HCT116 (cell line): Measurements from ENCODE around the gene HCST. TPM values are rescaled to one million over a fixed set of nuclear protein-coding genes. Genes with fewer than 3 reads are reported as not detected.

Experiments
- ATAC-seq: fragments of 200-7000 bp; cut with Tn5 transposase; 2 replicates; pipeline ENCODE4 v1.9.1; 2020; ENCODE audit warnings: mild to moderate bottlenecking, moderate library complexity
- BruUV-seq: library from RNA; stranded (reverse); fragments of 400-500 nt; replicated peaks from 2 replicates; lab custom pipeline; 2021; lab: Mats Ljungman, UMichigan
- CTCF ChIA-PET: fragments of 300-600 bp; sonication (Branson Sonifier 250); formaldehyde crosslinking; loops from one replicate; lab custom pipeline; 2021; ENCODE audit warnings: antibody characterized with exemption; lab: Charles Lee
- POLR2A ChIA-PET: fragments of 300-600, 350-600 bp; sonication (Branson Sonifier 250); formaldehyde crosslinking; loops from one replicate; lab custom pipeline; 2021; ENCODE audit warnings: antibody characterized with exemption; lab: Charles Lee
- RAD21 ChIA-PET, 2 experiments: fragments of 300-600 bp; sonication (Branson Sonifier 250); formaldehyde crosslinking; loops; one replicate each; lab custom pipeline; 2023; ENCODE audit warnings: low total read pairs in 2 of 2; ENCODE audit not compliant: uncharacterized antibody in 2 of 2, unreplicated experiment in 2 of 2, low non-redundant PET in 1 of 2; lab: Charles Lee
- DNase-seq: peaks from one replicate; pipeline ENCODE4 v3.0.0-alpha.2; 2010; ENCODE audit warnings: low read depth, low spot score
- H2AFZ ChIP-seq: fragments of 200-600 bp; shearing (Covaris generic), sonication (generic); 2 replicates; pipeline ENCODE4 v1.6.1; 2017; ENCODE audit warnings: low read depth, mixed run types, mixed read lengths, antibody characterized with exemption, low read length; ENCODE audit not compliant: poor library complexity, severe bottlenecking
- H3K27ac ChIP-seq: 2 replicates; pipeline ENCODE4 v1.5.1; 2012; ENCODE audit warnings: low read depth, low read length
- H3K27me3 ChIP-seq: fragments of 200-600 bp; sonication (generic); 2 replicates; pipeline ENCODE4 v1.6.1; 2016; ENCODE audit warnings: mixed run types, low read length, mixed read lengths; ENCODE audit not compliant: insufficient read depth
- H3K36me3 ChIP-seq, 2 experiments: fragments of 200-500 bp in 1 of 2; fragments of 200-600 bp in 1 of 2; sonication (Bioruptor generic) in 1 of 2; sonication (generic) in 1 of 2; 2 replicates each; pipeline versions ENCODE4 v1.5.1 to v1.6.1; 2014 to 2016; ENCODE audit warnings: low read length in 2 of 2, inconsistent platforms in 1 of 2, mixed read lengths in 1 of 2, mixed run types in 1 of 2; ENCODE audit not compliant: insufficient read depth in 2 of 2, control insufficient read depth in 1 of 2
- H3K4me1 ChIP-seq, 2 experiments: fragments of 200-600 bp in 1 of 2; sonication (generic) in 1 of 2; 2 replicates each; pipeline versions ENCODE4 v1.5.1 to v1.6.1; 2012 to 2017; ENCODE audit warnings: low read length in 2 of 2, inconsistent platforms in 1 of 2, mild to moderate bottlenecking in 1 of 2, mixed read lengths in 1 of 2, mixed run types in 1 of 2, moderate library complexity in 1 of 2; ENCODE audit not compliant: insufficient read depth in 2 of 2, control insufficient read depth in 1 of 2
- H3K4me2 ChIP-seq: fragments of 200-600 bp; sonication (generic); 2 replicates; pipeline ENCODE4 v1.6.1; 2017; ENCODE audit warnings: mixed run types, low read length, mixed read lengths
- H3K4me3 ChIP-seq, 2 experiments: fragments of 200-600 bp in 1 of 2; sonication (generic) in 1 of 2; replicated peaks in 1 of 2; 2 replicates each; pipeline ENCODE4 v1.5.1; 2011 to 2016; ENCODE audit warnings: low read length in 2 of 2, control low read depth in 1 of 2, low read depth in 1 of 2, mild to moderate bottlenecking in 1 of 2, mixed read lengths in 1 of 2, mixed run types in 1 of 2
- H3K79me2 ChIP-seq: fragments of 200-600 bp; sonication (generic); 2 replicates; pipeline ENCODE4 v1.6.1; 2017; ENCODE audit warnings: mild to moderate bottlenecking, mixed run types, low read length, moderate library complexity, mixed read lengths; ENCODE audit not compliant: insufficient read depth
- H3K9ac ChIP-seq: fragments of 200-600 bp; sonication (generic); 2 replicates; pipeline ENCODE4 v1.6.1; 2016; ENCODE audit warnings: low read length, mixed read lengths
- H3K9me2 ChIP-seq: fragments of 200-600 bp; sonication (generic), shearing (Covaris generic); 2 replicates; pipeline ENCODE4 v1.6.1; 2017; ENCODE audit warnings: mixed run types, mild to moderate bottlenecking, moderate library complexity; ENCODE audit not compliant: insufficient read depth
- H3K9me3 ChIP-seq, 2 experiments: fragments of 200-500 bp in 1 of 2; fragments of 200-600 bp in 1 of 2; sonication (Bioruptor generic) in 1 of 2; sonication (generic) in 1 of 2; 2 replicates each; pipeline ENCODE4 v1.6.1; 2014 to 2017; ENCODE audit warnings: low read length in 2 of 2, mixed read lengths in 2 of 2, inconsistent platforms in 1 of 2, low read depth in 1 of 2, mild to moderate bottlenecking in 1 of 2, mixed run types in 1 of 2, moderate library complexity in 1 of 2; ENCODE audit not compliant: control insufficient read depth in 1 of 2, insufficient read depth in 1 of 2
- H4K20me1 ChIP-seq: fragments of 200-600 bp; sonication (generic), shearing (Covaris generic); 2 replicates; pipeline ENCODE4 v1.6.1; 2017; ENCODE audit warnings: mixed run types, mild to moderate bottlenecking, moderate library complexity; ENCODE audit not compliant: insufficient read depth
- EGR1 ChIP-seq: IDR thresholded peaks from 2 replicates; pipeline ENCODE4 v1.6.1; 2012; ENCODE audit warnings: low read depth
- ELF1 ChIP-seq: IDR thresholded peaks from 2 replicates; pipeline ENCODE4 v1.6.1; 2012; ENCODE audit warnings: low read depth, borderline replicate concordance
- EZH2 ChIP-seq: fragments of 200-600 bp; sonication (generic); IDR thresholded peaks from 2 replicates; pipeline ENCODE4 v1.6.1; 2017; ENCODE audit warnings: antibody characterized with exemption, mixed run types
- FOSL1 ChIP-seq: IDR thresholded peaks from 2 replicates; pipeline ENCODE4 v1.6.1; 2012; ENCODE audit warnings: low read depth
- JUND ChIP-seq: IDR thresholded peaks from 2 replicates; pipeline ENCODE4 v1.6.1; 2012
- SP1 ChIP-seq: IDR thresholded peaks from 2 replicates; pipeline ENCODE4 v1.6.1; 2012; ENCODE audit warnings: low read depth
- SRF ChIP-seq: IDR thresholded peaks from 2 replicates; pipeline ENCODE4 v1.6.1; 2012; ENCODE audit warnings: low read depth
- YY1 ChIP-seq: IDR thresholded peaks from 2 replicates; pipeline ENCODE4 v1.6.1; 2011; ENCODE audit warnings: low read length, low read depth, moderate library complexity, mild to moderate bottlenecking; ENCODE audit not compliant: insufficient replicate concordance; ENCODE audit errors: extremely low read depth
- intact Hi-C: fragments of 100-400 bp; cut with micrococcal nuclease; formaldehyde crosslinking; loops from 2 replicates; pipeline ENCODE4 v1.10.0; 2022
- total RNA-seq: library from RNA; stranded (reverse); gene quantifications from one replicate; pipeline ENCODE4 v1.2.1, GENCODE V29; 2021; ENCODE audit not compliant: unreplicated experiment
- TF ChIP-seq, protein P1 (sequence below): IDR thresholded peaks from 2 replicates; pipeline ENCODE4 v1.6.1; 2012; ENCODE audit warnings: low read depth
- TF ChIP-seq, protein P2 (sequence below): IDR thresholded peaks from 2 replicates; pipeline ENCODE4 v1.6.1; 2012
- TF ChIP-seq, protein P3 (sequence below): IDR thresholded peaks from 2 replicates; pipeline ENCODE4 v1.6.1; 2012
- TF ChIP-seq, protein P4 (sequence below), 3 experiments: fragments of 200-600 bp in 1 of 3; sonication (generic) in 1 of 3; IDR thresholded peaks in 2 of 3; conservative IDR thresholded peaks in 1 of 3; 2 replicates each; pipeline ENCODE4 v1.5.1; 2012 to 2017; ENCODE audit warnings: low read depth in 2 of 3, low read length in 2 of 3, antibody characterized with exemption in 1 of 3, borderline replicate concordance in 1 of 3, control low read depth in 1 of 3, mild to moderate bottlenecking in 1 of 3, mixed read lengths in 1 of 3, mixed run types in 1 of 3, moderate library complexity in 1 of 3; ENCODE audit not compliant: insufficient read depth in 1 of 3

HCST gene
- total RNA-seq, 1 experiment from 2014 or later, result 1.2 TPM

DNA sequence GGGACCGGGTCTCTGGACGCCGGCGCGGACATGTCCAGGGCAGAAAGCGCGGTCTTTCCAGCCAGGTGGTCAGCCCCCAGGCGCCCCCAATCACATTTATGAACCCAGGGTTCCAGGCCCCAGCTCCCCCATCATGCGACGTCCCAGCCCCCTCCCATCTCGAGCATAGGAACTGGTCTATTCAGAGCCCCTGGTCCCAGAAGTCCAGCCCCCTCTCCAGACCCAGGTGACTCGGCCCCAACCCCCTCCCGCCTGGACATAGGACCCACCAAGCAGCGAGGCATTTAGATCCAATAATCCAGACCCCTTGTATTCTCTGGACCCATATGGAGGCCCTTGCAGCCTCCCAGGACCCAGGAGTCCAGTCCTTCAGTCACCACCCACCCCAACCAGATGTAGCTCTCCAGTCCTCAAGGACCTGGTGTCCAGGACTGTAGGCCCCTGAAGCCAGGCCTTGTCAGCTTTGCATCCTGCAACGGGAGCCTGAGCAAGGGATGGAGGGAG, 33.5 kb upstream of the HCST start (continued):
- TF ChIP-seq, protein P1, sequence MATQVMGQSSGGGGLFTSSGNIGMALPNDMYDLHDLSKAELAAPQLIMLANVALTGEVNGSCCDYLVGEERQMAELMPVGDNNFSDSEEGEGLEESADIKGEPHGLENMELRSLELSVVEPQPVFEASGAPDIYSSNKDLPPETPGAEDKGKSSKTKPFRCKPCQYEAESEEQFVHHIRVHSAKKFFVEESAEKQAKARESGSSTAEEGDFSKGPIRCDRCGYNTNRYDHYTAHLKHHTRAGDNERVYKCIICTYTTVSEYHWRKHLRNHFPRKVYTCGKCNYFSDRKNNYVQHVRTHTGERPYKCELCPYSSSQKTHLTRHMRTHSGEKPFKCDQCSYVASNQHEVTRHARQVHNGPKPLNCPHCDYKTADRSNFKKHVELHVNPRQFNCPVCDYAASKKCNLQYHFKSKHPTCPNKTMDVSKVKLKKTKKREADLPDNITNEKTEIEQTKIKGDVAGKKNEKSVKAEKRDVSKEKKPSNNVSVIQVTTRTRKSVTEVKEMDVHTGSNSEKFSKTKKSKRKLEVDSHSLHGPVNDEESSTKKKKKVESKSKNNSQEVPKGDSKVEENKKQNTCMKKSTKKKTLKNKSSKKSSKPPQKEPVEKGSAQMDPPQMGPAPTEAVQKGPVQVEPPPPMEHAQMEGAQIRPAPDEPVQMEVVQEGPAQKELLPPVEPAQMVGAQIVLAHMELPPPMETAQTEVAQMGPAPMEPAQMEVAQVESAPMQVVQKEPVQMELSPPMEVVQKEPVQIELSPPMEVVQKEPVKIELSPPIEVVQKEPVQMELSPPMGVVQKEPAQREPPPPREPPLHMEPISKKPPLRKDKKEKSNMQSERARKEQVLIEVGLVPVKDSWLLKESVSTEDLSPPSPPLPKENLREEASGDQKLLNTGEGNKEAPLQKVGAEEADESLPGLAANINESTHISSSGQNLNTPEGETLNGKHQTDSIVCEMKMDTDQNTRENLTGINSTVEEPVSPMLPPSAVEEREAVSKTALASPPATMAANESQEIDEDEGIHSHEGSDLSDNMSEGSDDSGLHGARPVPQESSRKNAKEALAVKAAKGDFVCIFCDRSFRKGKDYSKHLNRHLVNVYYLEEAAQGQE, result no peak
- TF ChIP-seq, protein P2, sequence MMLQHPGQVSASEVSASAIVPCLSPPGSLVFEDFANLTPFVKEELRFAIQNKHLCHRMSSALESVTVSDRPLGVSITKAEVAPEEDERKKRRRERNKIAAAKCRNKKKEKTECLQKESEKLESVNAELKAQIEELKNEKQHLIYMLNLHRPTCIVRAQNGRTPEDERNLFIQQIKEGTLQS, result no peak
- no peak for TF ChIP-seq YY1
- no peak for TF ChIP-seq EZH2

DNA sequence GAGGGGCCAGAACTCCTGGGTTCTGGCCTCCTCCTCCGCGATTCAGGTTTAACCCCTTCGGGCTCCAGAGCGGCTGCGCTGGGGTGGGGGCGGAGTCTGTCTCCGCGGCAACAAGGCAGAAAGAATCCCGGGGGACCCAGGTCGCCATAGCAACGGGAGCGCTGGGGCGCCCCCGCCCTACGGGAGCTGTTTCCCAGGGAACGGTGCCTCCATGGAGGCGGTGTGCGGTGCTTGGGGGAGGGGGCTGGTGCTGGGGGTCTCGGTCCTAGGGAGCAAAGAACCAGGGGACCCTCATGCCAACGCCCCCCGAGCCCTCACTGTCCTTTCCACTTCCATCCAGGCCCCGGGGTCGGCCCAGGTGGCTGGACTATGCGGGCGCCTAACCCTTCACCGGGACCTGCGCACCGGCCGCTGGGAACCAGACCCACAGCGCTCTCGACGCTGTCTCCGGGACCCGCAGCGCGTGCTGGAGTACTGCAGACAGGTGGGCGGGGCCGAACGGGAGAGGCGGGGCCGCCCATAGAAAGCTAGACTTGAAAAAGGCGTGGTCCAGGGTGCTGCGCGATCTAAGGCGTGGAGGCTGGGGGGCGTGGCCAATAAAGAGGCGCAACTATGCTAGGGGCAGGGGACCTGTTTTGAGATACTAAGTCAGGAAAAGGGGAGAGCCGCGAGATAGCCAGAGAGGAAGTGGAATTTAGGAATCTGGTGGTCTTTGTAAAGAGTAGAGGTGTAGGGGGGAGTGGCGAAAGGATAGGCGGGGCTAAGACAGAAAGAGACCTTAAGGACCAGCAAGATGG, 32.8 kb upstream of the HCST start:
- H3K27ac ChIP-seq, result peak overlapping the region; percentile 43
- H4K20me1 ChIP-seq, result no peaks in the 10 kb centered on the region
- peaks cover 15 to 30% of the 10 kb centered on the region in 2 experiments; a peak in 3 of 4 replicates for H3K4me1 ChIP-seq
- H3K36me3 ChIP-seq, result no peaks in the 10 kb centered on the region
- ChIA-PET CTCF (interaction anchor here (1.3 to 2.5 kb wide), 2 partner anchors 10 to 13 kb away, joined by 4 to 12 read pairs; no protein-coding TSS in a partner anchor), POLR2A (interaction anchor here (0.6 to 1.6 kb wide), 9 partner anchors 9 to 124 kb away, joined by 3 to 9 read pairs (median 3); partner anchors contain the start of genes LIN37, NFKBID and PSENEN), RAD21 (interaction anchor here (0.6 to 1.2 kb wide), 4 partner anchors 10 to 601 kb away, joined by 3 to 4 read pairs (median 3); partner anchors contain the start of gene THAP8 (in 1 of the 2))
- H3K79me2 ChIP-seq, result no peaks in the 10 kb centered on the region
- no peaks in the 10 kb centered on the region for H3K9me2 ChIP-seq
- DNase-seq, result peak; percentile 89
- H3K4me2 ChIP-seq, result peak overlapping the region; percentile 80
- H3K9me3 ChIP-seq, result no peaks in the 10 kb centered on the region
- H3K9ac ChIP-seq, result peak overlapping the region; percentile 48; the same call in 1 of the 2 replicates
- H3K4me3 ChIP-seq, result peak overlapping the region; percentile 49 to 61
- no TSS peak for BruUV-seq
- intact Hi-C loops, result no loop called here
- no peaks in the 10 kb centered on the region for H3K27me3 ChIP-seq
- ATAC-seq, result peak; percentile 85
- H2AFZ ChIP-seq, result peak overlapping the region; percentile 83
- TF ChIP-seq ELF1 (no peak), SP1 (peak; percentile 29; the same call in 1 of the 2 replicates), SRF (no peak), FOSL1 (no peak), JUND (no peak), EGR1 (0 out of 2 replicates have a peak, but pooled peaks have one; percentile 20)
- TF ChIP-seq, protein P1, result no peak
- TF ChIP-seq, protein P3, sequence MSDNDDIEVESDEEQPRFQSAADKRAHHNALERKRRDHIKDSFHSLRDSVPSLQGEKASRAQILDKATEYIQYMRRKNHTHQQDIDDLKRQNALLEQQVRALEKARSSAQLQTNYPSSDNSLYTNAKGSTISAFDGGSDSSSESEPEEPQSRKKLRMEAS, result peak; percentile 94
- TF ChIP-seq, protein P4, sequence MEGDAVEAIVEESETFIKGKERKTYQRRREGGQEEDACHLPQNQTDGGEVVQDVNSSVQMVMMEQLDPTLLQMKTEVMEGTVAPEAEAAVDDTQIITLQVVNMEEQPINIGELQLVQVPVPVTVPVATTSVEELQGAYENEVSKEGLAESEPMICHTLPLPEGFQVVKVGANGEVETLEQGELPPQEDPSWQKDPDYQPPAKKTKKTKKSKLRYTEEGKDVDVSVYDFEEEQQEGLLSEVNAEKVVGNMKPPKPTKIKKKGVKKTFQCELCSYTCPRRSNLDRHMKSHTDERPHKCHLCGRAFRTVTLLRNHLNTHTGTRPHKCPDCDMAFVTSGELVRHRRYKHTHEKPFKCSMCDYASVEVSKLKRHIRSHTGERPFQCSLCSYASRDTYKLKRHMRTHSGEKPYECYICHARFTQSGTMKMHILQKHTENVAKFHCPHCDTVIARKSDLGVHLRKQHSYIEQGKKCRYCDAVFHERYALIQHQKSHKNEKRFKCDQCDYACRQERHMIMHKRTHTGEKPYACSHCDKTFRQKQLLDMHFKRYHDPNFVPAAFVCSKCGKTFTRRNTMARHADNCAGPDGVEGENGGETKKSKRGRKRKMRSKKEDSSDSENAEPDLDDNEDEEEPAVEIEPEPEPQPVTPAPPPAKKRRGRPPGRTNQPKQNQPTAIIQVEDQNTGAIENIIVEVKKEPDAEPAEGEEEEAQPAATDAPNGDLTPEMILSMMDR (IDR thresholded peaks at IDR 0.05 in 2 of 3, conservative IDR thresholded peaks at IDR 0.05 in 1 of 3; ENCODE audit: borderline replicate concordance in 1 of 3, insufficient read depth in 1 of 3, low read depth in 2 of 3, low read length in 2 of 3), result no peak
